ENCODE measurements around the gene TMOD3. TPM values are rescaled to one million over a fixed set of nuclear protein-coding genes. Genes with fewer than 3 reads are reported as not detected.

TMOD3 gene
- total RNA-seq, 1 experiment from 2014 or later: 28.4 TPM

DNA sequence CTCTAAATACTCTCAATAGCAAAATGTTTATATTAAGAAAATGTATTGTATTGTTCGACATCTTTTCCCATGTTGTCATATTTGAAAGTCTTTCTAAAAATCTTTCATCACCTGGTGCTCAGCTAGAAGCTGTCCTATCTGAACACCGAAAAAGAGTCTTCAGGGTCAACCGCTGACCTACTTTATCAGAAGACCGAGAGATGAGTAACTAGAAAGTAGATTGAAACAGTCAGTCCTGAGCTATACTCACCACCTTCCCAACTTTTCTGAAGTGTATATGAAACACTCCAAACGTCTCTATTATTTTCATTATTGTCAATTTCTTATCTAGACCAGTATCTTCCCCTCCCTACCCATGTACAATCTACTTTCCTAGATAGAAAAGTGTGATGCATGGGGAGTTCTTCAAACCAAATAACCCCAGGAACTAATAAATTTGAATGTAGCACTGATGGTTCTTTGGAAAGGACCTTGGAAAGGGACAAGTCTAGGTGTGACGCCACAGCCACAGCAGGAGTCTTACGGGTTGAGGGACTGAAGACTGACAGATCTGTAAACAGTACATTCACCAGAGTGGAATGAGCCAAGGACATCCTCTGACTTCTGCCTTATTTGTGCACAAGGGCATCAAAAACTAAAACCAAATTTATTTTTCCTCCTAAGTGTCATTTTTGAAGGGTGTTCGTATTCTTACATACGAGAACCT, 58.6 kb downstream of the TMOD3 start:
- Histone ChIP-seq H3K27me3 (ENCODE audit: control insufficient read depth, insufficient read depth, low read length) (no peaks in the 10 kb centered on the region), H3K4me3 (ENCODE audit: insufficient read depth, low read depth, low read length) (no peak overlapping the region), H3K36me3 (replicated peaks; ENCODE audit: control insufficient read depth, insufficient read depth, low read length) (no peaks in the 10 kb centered on the region)
- no peak for DNase-seq

DNA sequence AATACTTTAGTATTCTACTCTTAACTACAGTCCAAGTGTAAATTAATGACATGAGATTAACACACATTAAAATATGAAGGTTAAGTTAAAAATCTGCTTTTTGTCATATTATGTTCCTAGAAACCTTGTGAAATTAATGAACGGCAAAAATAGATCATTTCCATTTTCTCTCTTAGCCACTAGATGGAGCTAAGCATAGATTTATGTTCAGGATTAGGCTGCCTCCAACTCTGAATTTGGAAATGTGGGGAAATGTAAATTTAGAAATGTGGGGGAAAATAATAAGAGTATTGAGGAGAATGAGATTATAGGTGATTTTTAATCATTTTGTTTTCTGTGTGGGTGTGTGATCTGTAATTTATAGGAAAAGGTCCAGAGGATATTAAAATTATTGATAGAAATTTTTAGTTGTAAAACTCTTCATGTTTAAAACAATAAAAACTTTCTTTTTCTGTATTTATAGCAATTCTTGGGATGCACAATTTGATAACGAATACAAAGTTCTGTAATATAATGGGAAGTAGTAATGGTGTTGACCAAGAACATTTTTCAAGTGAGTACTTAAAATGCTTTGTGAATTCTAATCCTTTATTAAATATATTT, 59.2 kb downstream of the TMOD3 start:
- DNase-seq: peak; percentile 56
- Histone ChIP-seq H3K27me3 (ENCODE audit: control insufficient read depth, insufficient read depth, low read length) (no peaks in the 10 kb centered on the region), H3K36me3 (replicated peaks; ENCODE audit: control insufficient read depth, insufficient read depth, low read length) (no peaks in the 10 kb centered on the region), H3K4me3 (ENCODE audit: insufficient read depth, low read depth, low read length) (no peak overlapping the region)

DNA sequence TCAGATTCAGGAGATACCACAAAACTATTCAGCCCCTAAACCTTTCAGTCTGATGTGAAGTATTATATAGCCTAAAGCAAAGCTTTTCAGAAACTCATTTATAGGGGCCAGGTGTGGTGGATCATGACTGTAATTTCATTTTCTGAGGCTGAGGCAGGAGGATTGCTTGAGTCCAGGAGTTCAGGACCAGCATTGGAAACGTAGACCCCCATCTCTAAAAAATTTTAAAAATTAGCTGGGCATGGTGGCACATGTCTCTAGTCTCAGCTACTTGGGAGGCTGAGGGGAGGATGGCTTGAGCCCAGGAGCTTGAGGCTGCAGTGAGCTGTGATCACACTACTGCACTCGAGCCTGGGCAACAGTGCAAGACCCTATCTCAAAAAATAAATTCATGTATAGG, 60.0 kb downstream of the TMOD3 start:
- Histone ChIP-seq H3K27me3 (ENCODE audit: control insufficient read depth, insufficient read depth, low read length) (no peaks in the 10 kb centered on the region), H3K4me3 (ENCODE audit: insufficient read depth, low read depth, low read length) (no peak overlapping the region), H3K36me3 (replicated peaks; ENCODE audit: control insufficient read depth, insufficient read depth, low read length) (no peaks in the 10 kb centered on the region)
- no peak for DNase-seq

DNA sequence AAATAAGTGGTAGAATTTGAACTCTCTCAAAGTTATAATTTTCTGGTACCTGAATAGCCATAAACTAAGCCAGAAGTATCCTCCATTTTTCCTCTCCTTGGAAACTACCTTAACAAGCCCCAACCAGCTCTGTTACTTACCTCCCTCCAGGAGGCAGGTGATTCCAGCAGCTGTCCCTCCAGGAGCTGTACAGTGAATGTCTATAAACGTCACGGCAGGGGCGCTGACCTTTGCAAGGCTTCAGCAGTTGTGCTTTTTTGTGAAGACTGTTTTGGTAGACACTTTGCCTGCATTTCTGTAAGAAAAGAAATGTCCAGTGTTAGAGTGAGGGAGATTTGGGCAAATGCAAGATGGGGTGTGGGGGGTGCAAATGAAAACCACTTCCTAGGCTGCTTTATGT, 75.0 kb downstream of the TMOD3 start:
- no peaks in the 10 kb centered on the region for H3K27me3 ChIP-seq (ENCODE audit: control insufficient read depth, insufficient read depth, low read length)
- H3K36me3 ChIP-seq (replicated peaks; ENCODE audit: control insufficient read depth, insufficient read depth, low read length): peaks cover 2% of the 10 kb centered on the region; the same call in 1 of the 2 replicates
- no peak for DNase-seq
- no peak overlapping the region for H3K4me3 ChIP-seq (ENCODE audit: insufficient read depth, low read depth, low read length)

DNA sequence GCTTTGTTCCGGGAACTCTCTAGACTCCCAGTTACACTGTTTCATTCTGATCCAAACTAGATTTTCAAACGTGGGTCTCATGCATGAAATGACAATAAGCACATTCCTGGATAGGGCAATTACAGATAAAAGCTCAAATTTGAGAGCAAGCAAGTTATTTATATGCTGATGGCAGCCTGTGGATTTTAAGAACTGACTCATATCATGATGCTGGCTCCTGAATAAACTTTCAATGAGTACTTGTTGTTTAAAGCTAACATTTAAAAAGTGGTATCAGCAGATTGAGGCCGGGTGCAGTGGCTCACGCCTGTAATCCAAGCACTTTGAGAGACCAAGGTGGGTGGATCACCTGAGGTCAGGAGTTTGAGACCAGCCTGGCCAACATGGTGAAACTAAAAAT, 75.5 kb downstream of the TMOD3 start:
- no peak for DNase-seq
- no peak overlapping the region for H3K4me3 ChIP-seq (ENCODE audit: insufficient read depth, low read depth, low read length)
- peaks cover 2% of the 10 kb centered on the region; the same call in 1 of the 2 replicates for H3K36me3 ChIP-seq (replicated peaks; ENCODE audit: control insufficient read depth, insufficient read depth, low read length)
- no peaks in the 10 kb centered on the region for H3K27me3 ChIP-seq (ENCODE audit: control insufficient read depth, insufficient read depth, low read length)

DNA sequence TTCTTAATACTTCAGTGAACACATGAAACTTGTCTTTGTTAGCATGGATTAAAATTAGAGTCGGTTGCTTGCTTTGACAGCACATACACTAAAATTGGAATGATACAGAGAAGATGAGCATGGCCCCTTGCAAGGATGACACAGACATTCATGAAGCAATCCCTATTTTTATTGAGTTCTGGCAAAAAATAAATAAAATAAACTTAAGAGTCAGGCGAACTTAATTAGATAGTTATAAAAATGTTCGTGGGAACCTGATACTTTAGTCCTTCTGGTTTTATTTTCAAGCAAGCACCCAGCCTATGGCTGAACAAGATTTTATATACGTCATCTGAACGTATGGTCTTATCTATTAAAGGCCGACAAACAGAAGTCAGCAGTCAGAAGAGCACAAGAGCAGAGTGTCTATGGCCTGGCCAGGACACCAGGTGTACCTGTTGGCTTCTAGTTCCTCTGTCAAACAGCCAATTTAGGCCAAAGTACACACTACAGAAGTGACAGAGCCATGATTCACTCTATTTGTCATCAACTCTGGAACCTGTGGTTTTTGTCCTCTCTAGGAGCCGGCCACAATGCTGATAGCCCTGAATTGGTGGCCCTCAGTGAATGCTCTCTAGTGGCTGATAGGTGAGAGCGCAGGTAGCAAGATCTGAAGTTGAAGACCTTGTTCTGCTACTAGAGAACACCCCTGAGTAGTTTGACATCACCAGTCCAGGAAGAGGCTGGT, 77.8 kb downstream of the TMOD3 start:
- DNase-seq: peak; percentile 39
- H3K27me3 ChIP-seq (ENCODE audit: control insufficient read depth, insufficient read depth, low read length): no peaks in the 10 kb centered on the region
- no peak overlapping the region for H3K4me3 ChIP-seq (ENCODE audit: insufficient read depth, low read depth, low read length)
- H3K36me3 ChIP-seq (replicated peaks; ENCODE audit: control insufficient read depth, insufficient read depth, low read length): peaks cover 2% of the 10 kb centered on the region; the same call in 1 of the 2 replicates

DNA sequence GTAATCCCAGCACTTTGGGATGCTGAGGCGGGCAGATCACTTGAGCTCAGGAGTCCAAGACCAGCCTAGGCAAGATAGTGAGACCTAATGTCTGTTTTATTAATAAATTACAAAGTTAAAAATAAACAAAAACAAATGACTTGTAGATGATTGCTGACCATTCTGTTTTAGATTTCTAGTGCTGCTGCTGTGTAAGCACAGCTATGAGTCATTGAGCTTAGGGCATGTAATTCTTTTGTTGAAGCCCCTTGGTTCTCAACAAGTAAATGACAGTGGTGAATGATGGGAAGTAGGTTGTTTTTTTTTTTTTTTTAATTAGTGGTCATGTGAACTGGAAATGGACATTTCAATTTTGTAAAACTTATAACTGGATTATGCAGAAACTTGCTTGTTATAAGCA, 78.9 kb downstream of the TMOD3 start:
- H3K4me3 ChIP-seq (ENCODE audit: insufficient read depth, low read depth, low read length): no peak overlapping the region
- H3K27me3 ChIP-seq (ENCODE audit: control insufficient read depth, insufficient read depth, low read length): no peaks in the 10 kb centered on the region
- DNase-seq: no peak
- H3K36me3 ChIP-seq (replicated peaks; ENCODE audit: control insufficient read depth, insufficient read depth, low read length): peaks cover 2% of the 10 kb centered on the region; the same call in 1 of the 2 replicates

DNA sequence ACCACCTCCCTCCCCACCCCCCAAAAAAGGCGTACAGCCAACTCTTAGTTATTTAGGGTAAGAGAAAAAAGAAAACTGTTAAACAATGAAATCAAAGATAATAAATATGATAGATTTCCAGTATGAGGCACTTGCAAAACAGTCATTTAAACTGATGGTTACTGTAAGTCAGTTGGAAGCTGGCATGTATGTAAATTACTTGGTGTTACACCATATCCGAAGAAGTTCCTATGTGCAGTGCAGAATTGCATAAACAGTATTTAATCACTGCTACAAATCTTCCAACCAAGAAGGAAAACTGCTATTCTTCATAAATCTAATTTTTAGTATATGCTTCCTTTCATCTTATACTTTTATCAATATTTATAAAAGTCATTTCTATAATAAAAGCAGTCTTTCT, 80.1 kb downstream of the TMOD3 start:
- no peak overlapping the region for H3K4me3 ChIP-seq (ENCODE audit: insufficient read depth, low read depth, low read length)

DNA sequence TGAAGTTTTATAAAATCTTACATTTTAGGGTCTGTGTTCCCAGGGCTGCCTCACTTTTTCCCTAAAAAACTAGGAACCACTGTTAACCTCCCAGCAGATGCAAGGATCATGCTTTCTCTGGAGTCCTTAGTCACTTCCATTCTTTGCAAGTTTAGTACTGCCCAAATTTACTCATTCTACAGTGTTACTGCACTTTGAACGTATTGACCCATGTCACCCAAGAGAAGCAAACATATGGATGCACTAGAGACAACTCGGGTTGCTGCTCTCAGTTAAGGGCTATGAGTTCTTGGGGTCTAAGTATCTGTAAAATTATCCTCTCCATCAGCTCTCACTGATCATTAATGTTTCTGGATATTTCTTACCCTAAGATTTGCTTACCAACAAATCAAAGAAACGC, 83.1 kb downstream of the TMOD3 start:
- Histone ChIP-seq H3K4me3 (ENCODE audit: insufficient read depth, low read depth, low read length) (no peak overlapping the region), H3K36me3 (replicated peaks; ENCODE audit: control insufficient read depth, insufficient read depth, low read length) (peaks cover 2% of the 10 kb centered on the region; the same call in 1 of the 2 replicates), H3K27me3 (ENCODE audit: control insufficient read depth, insufficient read depth, low read length) (no peaks in the 10 kb centered on the region)
- DNase-seq: no peak

More for the DNA sequence above, 80.1 kb downstream of the TMOD3 start:
- no peak for DNase-seq
- no peaks in the 10 kb centered on the region for H3K27me3 ChIP-seq (ENCODE audit: control insufficient read depth, insufficient read depth, low read length)
- H3K36me3 ChIP-seq (replicated peaks; ENCODE audit: control insufficient read depth, insufficient read depth, low read length): peaks cover 2% of the 10 kb centered on the region; the same call in 1 of the 2 replicates

DNA sequence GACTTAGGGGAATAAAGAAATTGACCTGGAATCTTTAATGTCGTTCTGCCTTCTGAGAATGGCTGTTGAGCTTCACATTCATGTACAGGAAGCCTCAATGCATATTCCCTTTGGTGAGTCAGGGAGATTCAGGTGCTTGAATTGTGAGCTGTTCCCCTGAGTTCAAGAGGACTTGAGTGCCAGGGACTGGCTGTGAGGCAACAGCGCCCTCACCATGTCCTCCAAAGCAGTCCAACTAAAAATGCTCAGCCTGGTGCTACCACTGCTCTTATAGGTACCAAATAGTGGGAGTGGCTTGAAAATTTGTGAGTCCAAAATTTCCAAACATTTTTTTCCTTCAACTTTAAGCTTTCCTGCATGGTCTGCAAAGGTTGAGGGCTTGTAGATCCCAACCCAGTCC, 88.0 kb downstream of the TMOD3 start:
- Histone ChIP-seq H3K27me3 (ENCODE audit: control insufficient read depth, insufficient read depth, low read length) (no peaks in the 10 kb centered on the region), H3K36me3 (replicated peaks; ENCODE audit: control insufficient read depth, insufficient read depth, low read length) (no peaks in the 10 kb centered on the region; the same call in none of the 2 replicates), H3K4me3 (ENCODE audit: insufficient read depth, low read depth, low read length) (no peak overlapping the region)
- DNase-seq: peak; percentile 55

DNA sequence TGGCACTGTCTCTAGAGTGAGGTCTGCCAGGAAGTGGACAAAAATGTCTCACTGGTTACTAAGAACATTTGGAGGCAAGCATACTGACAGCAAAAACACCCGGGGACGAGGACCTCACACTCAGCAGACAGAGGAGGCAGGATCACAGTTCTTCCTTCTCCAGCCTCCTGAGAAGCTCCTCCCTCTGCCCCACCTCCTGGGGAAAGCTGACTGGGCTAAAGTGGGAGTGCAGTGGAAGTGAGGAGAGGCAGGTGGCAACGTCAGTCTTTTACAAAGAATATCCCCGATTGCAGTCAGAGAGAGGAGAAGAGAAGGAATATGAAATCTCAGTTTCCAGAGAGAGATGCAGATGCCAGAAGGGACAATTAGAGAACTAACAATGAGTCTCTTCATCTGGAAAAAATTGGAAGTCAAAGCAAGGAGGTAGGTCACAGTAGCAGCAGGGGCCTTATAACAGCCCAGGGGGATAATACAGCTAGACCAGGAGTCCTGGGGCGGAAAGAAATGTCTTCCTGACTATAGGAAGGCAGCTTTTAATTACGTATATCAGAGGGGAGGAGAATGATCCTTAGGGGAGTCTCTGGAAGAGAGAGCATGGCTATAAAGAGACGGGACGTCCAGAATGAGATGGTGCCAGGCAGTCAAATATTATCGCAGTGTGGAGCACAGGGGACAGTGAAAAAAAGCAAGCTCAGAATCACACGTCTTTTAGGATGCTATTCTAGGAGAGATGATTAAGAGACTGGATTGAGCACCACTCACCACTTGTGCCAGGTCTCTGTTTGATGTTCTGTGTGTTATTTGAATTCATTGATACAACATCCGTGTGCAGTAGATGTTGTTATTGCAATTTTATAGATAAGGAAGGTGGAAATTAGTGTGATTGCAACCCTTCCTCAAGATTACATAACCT, 95.0 kb downstream of the TMOD3 start:
- DNase-seq: peak; percentile 43
- Histone ChIP-seq H3K4me3 (ENCODE audit: insufficient read depth, low read depth, low read length) (no peak overlapping the region), H3K27me3 (ENCODE audit: control insufficient read depth, insufficient read depth, low read length) (no peaks in the 10 kb centered on the region), H3K36me3 (replicated peaks; ENCODE audit: control insufficient read depth, insufficient read depth, low read length) (no peaks in the 10 kb centered on the region; the same call in 1 of the 2 replicates)

DNA sequence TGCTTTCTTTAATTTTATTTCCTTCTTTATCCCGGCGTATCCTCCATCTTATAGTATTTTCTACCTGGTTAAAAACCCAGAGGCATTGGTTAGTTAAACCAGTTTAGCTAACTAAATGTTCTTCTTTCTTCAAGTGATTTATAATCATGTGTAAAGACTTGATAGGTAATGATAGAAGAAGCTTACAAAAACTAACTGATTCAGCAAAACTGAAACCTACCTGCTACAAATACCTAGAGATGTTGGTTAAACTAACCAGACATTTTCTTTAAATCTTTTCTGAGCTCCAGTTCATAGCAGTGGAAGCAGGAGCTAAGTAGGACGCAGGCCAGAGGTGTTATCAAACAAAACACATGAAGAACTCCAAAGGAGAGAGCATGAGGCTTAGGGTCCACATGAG, 97.4 kb downstream of the TMOD3 start:
- Histone ChIP-seq H3K27me3 (ENCODE audit: control insufficient read depth, insufficient read depth, low read length) (no peaks in the 10 kb centered on the region), H3K4me3 (ENCODE audit: insufficient read depth, low read depth, low read length) (no peak overlapping the region)
- no peak for DNase-seq

DNA sequence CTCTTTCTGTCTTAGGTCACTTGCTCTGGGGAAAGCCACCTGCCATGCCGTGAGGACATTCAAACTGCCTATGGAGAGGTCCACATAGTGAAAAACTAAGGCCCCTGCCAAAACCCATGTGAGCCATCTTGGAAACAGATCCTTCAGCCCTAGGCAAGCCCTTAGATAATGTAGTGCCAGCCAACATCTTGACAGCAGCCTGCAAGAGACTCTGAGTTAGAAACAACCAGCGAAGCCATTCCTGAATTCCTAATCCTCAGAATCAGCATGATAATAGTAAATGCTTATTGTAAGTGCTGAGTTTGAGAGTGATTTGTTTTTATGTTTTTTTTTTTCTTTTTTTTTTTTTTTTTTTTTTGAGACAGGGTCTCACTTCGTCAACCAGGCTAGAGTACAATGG, 101.6 kb downstream of the TMOD3 start:
- DNase-seq: no peak
- Histone ChIP-seq H3K4me3 (ENCODE audit: insufficient read depth, low read depth, low read length) (no peak overlapping the region), H3K36me3 (replicated peaks; ENCODE audit: control insufficient read depth, insufficient read depth, low read length) (no peaks in the 10 kb centered on the region), H3K27me3 (ENCODE audit: control insufficient read depth, insufficient read depth, low read length) (no peaks in the 10 kb centered on the region)

More for the DNA sequence above, 97.4 kb downstream of the TMOD3 start:
- no peaks in the 10 kb centered on the region; the same call in 1 of the 2 replicates for H3K36me3 ChIP-seq (replicated peaks; ENCODE audit: control insufficient read depth, insufficient read depth, low read length)

DNA sequence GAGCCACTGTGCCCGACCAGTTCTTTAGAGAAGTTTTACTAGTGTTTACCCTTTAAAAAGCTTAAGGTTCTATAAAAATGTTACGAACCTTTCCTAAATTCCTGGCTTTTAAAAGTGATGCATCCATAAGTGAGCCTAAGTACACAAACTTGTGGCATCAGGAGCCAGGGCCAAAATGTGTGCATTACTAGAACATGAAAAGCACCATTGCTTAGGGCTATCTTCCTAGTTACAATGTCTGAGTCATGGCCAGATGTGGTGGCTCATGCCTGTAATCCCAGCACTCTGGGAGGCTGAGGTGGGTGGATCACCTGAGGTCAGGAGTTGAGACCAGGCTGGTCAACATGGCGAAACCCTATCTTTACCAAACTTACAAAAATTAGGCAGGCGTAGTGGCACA, 102.2 kb downstream of the TMOD3 start:
- DNase-seq: no peak
- Histone ChIP-seq H3K36me3 (replicated peaks; ENCODE audit: control insufficient read depth, insufficient read depth, low read length) (no peaks in the 10 kb centered on the region), H3K27me3 (ENCODE audit: control insufficient read depth, insufficient read depth, low read length) (no peaks in the 10 kb centered on the region), H3K4me3 (ENCODE audit: insufficient read depth, low read depth, low read length) (no peak overlapping the region)

All from H7 (cell line).